Testis (tissue), 3 donors: ENCODE measurements around the gene FHIT. TPM values are rescaled to one million over a fixed set of nuclear protein-coding genes. Genes with fewer than 3 reads are reported as not detected.

Experiments used
- DNase-seq: peaks from one replicate; pipeline ENCODE4 v3.0.0-alpha.2; 2019
- H3K27ac ChIP-seq, 2 donors: fragments of 200-600 bp; sonication (generic); one replicate each; pipeline ENCODE4 v1.5.1; 2019
- H3K27me3 ChIP-seq: fragments of 200-600 bp; sonication (generic); one replicate; pipeline ENCODE4 v1.5.1; 2019
- H3K36me3 ChIP-seq: fragments of 200-600 bp; sonication (generic); one replicate; pipeline ENCODE4 v1.5.1; 2017; ENCODE audit warnings: low read depth; ENCODE audit errors: missing control alignments
- H3K4me1 ChIP-seq: fragments of 200-600 bp; sonication (generic); one replicate; pipeline ENCODE4 v1.5.1; 2019
- H3K4me3 ChIP-seq, 2 donors: fragments of 200-600 bp; sonication (generic); one replicate each; pipeline ENCODE4 v1.5.1; 2017 to 2019
- H3K9me3 ChIP-seq: fragments of 200-600 bp; sonication (generic); one replicate; pipeline ENCODE4 v1.5.1; 2017
- CTCF ChIP-seq, 3 experiments: fragments of 450-650 bp in 2 of 3; fragments of 200-600 bp in 1 of 3; sonication (generic) in 1 of 3; IDR thresholded peaks; one replicate each; pipeline ENCODE4 v1.5.1; 2016 to 2019; ENCODE audit warnings: antibody characterized with exemption in 3 of 3, mild to moderate bottlenecking in 2 of 3, moderate library complexity in 1 of 3
- POLR2A ChIP-seq: fragments of 450-650 bp; IDR thresholded peaks from one replicate; pipeline ENCODE4 v1.6.1; 2017; ENCODE audit warnings: antibody characterized with exemption, mild to moderate bottlenecking, moderate library complexity
- WGBS, 2 donors: methylation state at CpG; one replicate each; pipeline ENCODE4 v1.1.5; 2018; 5-methylcytosine and 5-hydroxymethylcytosine counted together
- intact Hi-C: fragments of 100-400 bp; cut with DNase I; formaldehyde crosslinking; loops from one replicate; pipeline ENCODE4 v1.15.1; 2023; ENCODE audit warnings: low total_unique reads
- polyA plus RNA-seq: library from polyadenylated mRNA; stranded (reverse); fragments of 350-450 nt; fragmentation: Illumina TruSeq; extraction: RNeasy Lipid Tissue Mini Kit (QIAGEN cat#74804); gene quantifications from one replicate; pipeline ENCODE4 v1.2.3, GENCODE V29; 2014; ENCODE audit warnings: low read depth, low replicate concordance; ENCODE audit not compliant: insufficient read depth
- total RNA-seq, 2 donors: library from RNA; depleted of rRNA; stranded (reverse); fragments of >200 nt; gene quantifications; one replicate each; pipeline ENCODE4 v1.2.3, GENCODE V29; 2016

FHIT gene
- total and polyA plus RNA-seq, 3 donors from 2014 or later = 10.1 to 29.6 (median 15.5) TPM

GRCh38 chr3:60580809-60581208 lies 670.4 kb downstream of the FHIT start:
- H3K4me3 ChIP-seq = no peak overlapping the region
- no peak for DNase-seq

GRCh38 chr3:60579734-60580133 lies 671.5 kb downstream of the FHIT start:
- Histone ChIP-seq H3K27ac (no peak overlapping the region), H3K4me1 (no peaks in the 10 kb centered on the region), H3K4me3 (no peak overlapping the region), H3K27me3 (no peaks in the 10 kb centered on the region), H3K36me3 (no peaks in the 10 kb centered on the region), H3K9me3 (no peaks in the 10 kb centered on the region)
- no peak for DNase-seq
- intact Hi-C loops = no loop called here
- TF ChIP-seq CTCF (IDR thresholded peaks at IDR 0.05) (no peak), POLR2A (no peak)
- WGBS, 2 donors = 71 to 76% methylated on average over 5 of the region's 5 CpGs

More at GRCh38 chr3:60580809-60581208, 670.4 kb downstream of the FHIT start:
- no peaks in the 10 kb centered on the region for H3K27me3 ChIP-seq
- no peak for TF ChIP-seq POLR2A
- H3K9me3 ChIP-seq = no peaks in the 10 kb centered on the region
- no peaks in the 10 kb centered on the region for H3K4me1 ChIP-seq
- WGBS, 2 donors = 92% methylated on average over 5 of the region's 5 CpGs
- intact Hi-C loops = no loop called here
- H3K36me3 ChIP-seq = no peaks in the 10 kb centered on the region
- H3K27ac ChIP-seq = no peak overlapping the region

- no peak for DNase-seq
- H3K27me3 ChIP-seq = no peaks in the 10 kb centered on the region
- 100% methylated on average over 1 of the region's 1 CpG for WGBS, 2 donors
- H3K36me3 ChIP-seq = no peaks in the 10 kb centered on the region
- H3K4me1 ChIP-seq = no peaks in the 10 kb centered on the region
- no peak for TF ChIP-seq CTCF (IDR thresholded peaks at IDR 0.05)
- TF ChIP-seq POLR2A = no peak
- H3K27ac ChIP-seq = no peak overlapping the region
- intact Hi-C loops = no loop called here
- no peak overlapping the region for H3K4me3 ChIP-seq
- no peaks in the 10 kb centered on the region for H3K9me3 ChIP-seq
These were observed 672.3 kb downstream of the FHIT start for GRCh38 chr3:60578936-60579335.

- Histone ChIP-seq H3K27ac (no peak overlapping the region), H3K9me3 (no peaks in the 10 kb centered on the region), H3K27me3 (no peaks in the 10 kb centered on the region), H3K4me1 (no peaks in the 10 kb centered on the region), H3K36me3 (no peaks in the 10 kb centered on the region), H3K4me3 (no peak overlapping the region)
- TF ChIP-seq CTCF (IDR thresholded peaks at IDR 0.05) = no peak
- TF ChIP-seq POLR2A = no peak
- 93 to 95% methylated on average over 4 of the region's 4 CpGs for WGBS, 2 donors
- no peak for DNase-seq
- intact Hi-C loops = no loop called here
These were observed 673.7 kb downstream of the FHIT start for GRCh38 chr3:60577601-60578000.

GRCh38 chr3:60575718-60576272 lies 675.5 kb downstream of the FHIT start:
- H3K4me3 ChIP-seq = no peak overlapping the region
- no peaks in the 10 kb centered on the region for H3K4me1 ChIP-seq
- TF ChIP-seq CTCF (IDR thresholded peaks at IDR 0.05) (no peak), POLR2A (no peak)
- H3K27me3 ChIP-seq = no peaks in the 10 kb centered on the region
- intact Hi-C loops = no loop called here
- no peaks in the 10 kb centered on the region for H3K36me3 ChIP-seq
- no peak for DNase-seq
- 48 to 70% methylated on average over 8 of the region's 8 CpGs for WGBS, 2 donors
- no peaks in the 10 kb centered on the region for H3K9me3 ChIP-seq
- H3K27ac ChIP-seq = no peak overlapping the region
